ENCODE data around the gene UBE3C.
"Not testable (repeated sequence)": the region's sequence is repeated elsewhere in the genome, so short reads cannot be mapped to it uniquely, and the experiment has no call there.

UBE3C gene

DNA sequence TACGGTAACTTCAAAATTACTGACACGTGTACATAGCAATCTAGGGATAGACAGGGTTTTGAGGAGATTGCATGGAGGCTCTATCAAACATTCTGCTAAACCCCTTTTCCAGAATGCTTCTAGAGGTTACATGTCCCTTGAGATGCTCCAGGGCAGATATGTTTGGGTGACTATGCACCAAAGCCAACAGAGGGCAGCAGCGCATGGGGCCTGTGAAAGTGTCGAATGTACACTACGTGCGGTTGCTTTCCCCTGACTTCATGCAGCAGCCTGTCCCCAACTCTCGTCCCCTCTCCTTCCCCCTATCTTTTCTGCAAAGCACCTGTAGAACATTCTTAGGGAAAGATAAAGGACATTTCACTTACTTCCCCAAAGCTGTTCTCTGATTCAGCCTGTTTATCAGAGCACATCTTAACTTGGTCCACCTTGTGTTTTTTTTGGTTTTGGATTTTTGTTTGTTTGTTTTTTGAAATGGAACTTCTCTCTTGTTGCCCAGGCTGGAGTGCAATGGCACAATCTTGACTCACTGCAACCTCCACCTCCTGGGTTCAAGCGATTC is 90.2 kb downstream of the UBE3C start:
- no peak overlapping the region for H3K4me3 ChIP-seq (ENCODE audit: low read length)
- no peaks in the 10 kb centered on the region for H3K27me3 ChIP-seq (ENCODE audit: control insufficient read depth, insufficient read depth, low read length)
- peaks cover 16% of the 10 kb centered on the region for H3K36me3 ChIP-seq (ENCODE audit: control insufficient read depth, insufficient read depth, low read length)
- no peaks in the 10 kb centered on the region for H3K4me1 ChIP-seq (ENCODE audit: control insufficient read depth, insufficient read depth, low read length)
- H3K9ac ChIP-seq (ENCODE audit: low read length), result no peak overlapping the region
- H3K27ac ChIP-seq (ENCODE audit: low read depth, low read length), result no peak overlapping the region

DNA sequence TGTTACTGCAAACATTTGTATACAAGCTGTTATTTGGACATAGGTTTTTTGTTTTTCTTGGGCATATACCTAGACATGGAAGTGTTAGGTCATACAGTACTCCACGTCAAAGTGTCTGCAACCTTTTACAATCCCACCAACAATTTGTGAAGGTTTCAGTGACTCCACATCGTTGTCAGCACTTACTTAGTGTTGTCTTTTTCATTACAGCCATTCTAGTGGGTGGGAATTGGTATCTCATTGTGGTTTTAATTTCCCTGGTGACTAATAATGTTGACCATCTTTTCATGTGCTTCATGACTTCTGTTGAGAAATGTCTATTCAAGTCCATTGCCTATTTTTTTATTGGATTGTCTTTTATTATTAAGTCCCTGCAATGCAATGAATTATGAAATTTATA is 95.0 kb downstream of the UBE3C start:
- H3K27ac ChIP-seq (ENCODE audit: low read depth, low read length), result no peak overlapping the region
- H3K4me3 ChIP-seq (ENCODE audit: low read length), result no peak overlapping the region
- no peaks in the 10 kb centered on the region for H3K27me3 ChIP-seq (ENCODE audit: control insufficient read depth, insufficient read depth, low read length)
- H3K36me3 ChIP-seq (ENCODE audit: control insufficient read depth, insufficient read depth, low read length), result peaks cover 22% of the 10 kb centered on the region
- no peak overlapping the region for H3K9ac ChIP-seq (ENCODE audit: low read length)
- no peaks in the 10 kb centered on the region for H3K4me1 ChIP-seq (ENCODE audit: control insufficient read depth, insufficient read depth, low read length)

DNA sequence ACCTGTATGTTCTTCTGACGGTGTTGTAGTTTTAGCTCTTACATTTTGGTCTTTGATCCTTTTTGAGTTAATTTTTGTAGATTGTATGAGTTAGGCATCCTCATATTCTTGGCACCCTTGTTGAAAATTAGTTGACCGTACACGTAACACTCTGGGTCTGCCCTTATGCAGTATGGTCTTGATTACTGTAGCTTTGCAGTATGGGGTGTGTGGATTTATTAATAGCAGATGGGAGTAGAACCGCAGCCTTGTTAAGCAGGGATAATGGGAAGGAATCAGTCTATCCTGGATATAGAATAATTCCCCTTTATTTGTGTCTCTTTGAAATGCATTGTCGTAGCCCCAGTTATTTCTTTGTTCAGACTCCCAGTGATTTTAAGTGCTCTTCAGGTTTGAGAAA is 95.5 kb downstream of the UBE3C start:
- no peak overlapping the region for H3K4me3 ChIP-seq (ENCODE audit: low read length)
- H3K27me3 ChIP-seq (ENCODE audit: control insufficient read depth, insufficient read depth, low read length), result no peaks in the 10 kb centered on the region
- H3K9ac ChIP-seq (ENCODE audit: low read length), result no peak overlapping the region
- peaks cover 22% of the 10 kb centered on the region for H3K36me3 ChIP-seq (ENCODE audit: control insufficient read depth, insufficient read depth, low read length)
- no peak overlapping the region for H3K27ac ChIP-seq (ENCODE audit: low read depth, low read length)
- H3K4me1 ChIP-seq (ENCODE audit: control insufficient read depth, insufficient read depth, low read length), result no peaks in the 10 kb centered on the region

DNA sequence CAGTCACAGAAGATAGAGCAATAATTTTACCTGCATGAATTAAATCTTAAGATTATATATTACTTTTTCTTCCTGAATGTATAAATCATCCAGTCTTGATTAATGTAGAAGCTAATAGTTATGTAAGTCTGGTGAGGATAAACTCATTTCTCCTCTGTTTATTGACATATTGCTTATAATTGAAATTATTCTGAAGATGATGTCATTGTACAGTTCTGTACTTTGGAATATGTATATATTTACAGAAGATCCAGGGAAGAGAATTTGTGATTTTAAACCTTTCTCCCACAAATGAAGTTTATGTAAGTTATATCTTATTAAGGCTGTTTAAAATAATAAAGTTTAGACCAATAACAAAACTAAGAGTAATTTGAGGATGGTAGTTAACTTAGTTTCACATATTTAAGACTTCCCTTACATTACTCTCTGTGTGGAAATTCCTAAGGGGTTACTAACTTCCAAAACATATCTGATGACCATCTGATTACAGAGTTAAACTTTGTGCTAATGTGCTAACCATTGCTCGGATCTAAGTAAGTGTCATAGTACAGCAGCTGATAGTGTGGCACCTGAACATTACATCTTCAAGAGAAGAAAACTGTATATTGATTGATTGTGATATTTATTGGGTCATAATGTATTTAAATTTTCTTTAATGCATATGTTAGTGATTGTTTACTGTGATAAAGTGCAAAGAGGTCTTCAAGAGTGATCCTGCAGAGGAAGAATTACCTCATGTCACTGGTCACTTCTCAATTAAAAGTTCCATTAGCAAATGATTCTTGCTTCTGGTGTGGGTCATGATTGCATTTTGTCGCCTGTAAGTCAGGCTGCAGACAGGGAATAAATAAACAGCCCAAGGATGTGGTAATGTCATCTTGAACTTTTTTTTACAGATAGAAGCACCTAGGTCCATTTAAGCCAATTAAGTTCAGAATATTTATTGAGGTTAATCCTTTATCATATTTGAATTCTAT is 96.9 kb downstream of the UBE3C start:
- H3K9ac ChIP-seq (ENCODE audit: low read length), result no peak overlapping the region
- H3K36me3 ChIP-seq (ENCODE audit: control insufficient read depth, insufficient read depth, low read length), result peaks cover 22% of the 10 kb centered on the region
- no peak overlapping the region for H3K4me3 ChIP-seq (ENCODE audit: low read length)
- H3K27ac ChIP-seq (ENCODE audit: low read depth, low read length), result no peak overlapping the region
- H3K4me1 ChIP-seq (ENCODE audit: control insufficient read depth, insufficient read depth, low read length), result no peaks in the 10 kb centered on the region
- H3K27me3 ChIP-seq (ENCODE audit: control insufficient read depth, insufficient read depth, low read length), result no peaks in the 10 kb centered on the region

DNA sequence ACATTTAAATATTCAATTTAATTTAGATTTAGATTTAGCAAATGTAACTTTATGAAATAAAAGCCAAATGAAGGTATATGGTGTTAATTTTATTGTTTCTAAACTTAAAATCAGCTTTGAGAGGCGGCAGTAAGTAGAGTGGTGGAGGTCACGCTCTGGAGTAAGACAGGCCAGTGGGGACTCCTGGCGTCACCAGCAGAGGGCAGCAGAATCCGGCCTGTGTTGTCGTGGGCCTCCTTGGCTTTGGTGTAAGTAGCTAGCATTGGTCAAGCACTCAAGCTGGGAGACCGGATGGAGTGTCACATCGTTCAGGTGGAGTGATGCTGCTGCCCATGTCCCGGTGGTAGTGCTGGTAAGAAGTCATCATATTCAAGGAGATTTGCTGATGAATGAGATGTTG is 99.4 kb downstream of the UBE3C start:
- no peaks in the 10 kb centered on the region for H3K4me1 ChIP-seq (ENCODE audit: control insufficient read depth, insufficient read depth, low read length)
- no peak overlapping the region for H3K4me3 ChIP-seq (ENCODE audit: low read length)
- H3K27me3 ChIP-seq (ENCODE audit: control insufficient read depth, insufficient read depth, low read length), result no peaks in the 10 kb centered on the region
- no peak overlapping the region for H3K27ac ChIP-seq (ENCODE audit: low read depth, low read length)
- H3K9ac ChIP-seq (ENCODE audit: low read length), result no peak overlapping the region
- H3K36me3 ChIP-seq (ENCODE audit: control insufficient read depth, insufficient read depth, low read length), result peaks cover 15% of the 10 kb centered on the region

DNA sequence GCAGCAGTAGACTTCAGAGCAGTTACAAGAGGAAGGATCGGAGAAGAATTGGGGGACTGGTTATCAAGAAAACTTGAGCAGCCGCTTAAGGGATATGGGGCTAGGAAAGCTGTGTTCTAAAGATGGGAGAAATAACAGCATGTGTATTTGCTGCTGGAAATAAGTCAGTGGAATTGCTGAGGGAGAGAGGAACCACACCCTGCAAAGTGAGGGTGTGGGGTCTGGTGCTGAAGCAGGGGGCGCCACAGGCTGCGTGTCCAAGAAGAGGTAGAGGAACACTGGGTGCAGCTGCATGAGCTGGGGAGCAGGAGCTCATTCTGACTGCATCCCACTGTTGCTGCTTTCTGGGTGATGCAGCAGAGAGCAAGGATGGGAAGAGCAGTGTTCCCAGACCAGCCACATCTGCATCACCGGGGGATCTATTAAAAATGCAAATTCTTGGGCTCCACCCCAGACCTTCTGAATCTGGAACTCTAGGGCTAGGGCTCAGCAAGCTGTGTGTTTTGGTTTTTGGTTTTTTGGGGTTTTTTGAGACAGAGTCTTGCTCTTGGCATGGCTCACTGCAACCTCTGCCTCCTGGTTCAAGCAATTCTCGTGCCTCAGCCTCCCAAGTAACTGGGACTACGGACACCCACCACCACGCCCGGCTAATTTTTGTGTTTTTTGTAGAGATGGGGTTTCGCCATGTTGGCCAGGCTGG is 101.0 kb downstream of the UBE3C start:
- H3K4me1 ChIP-seq (ENCODE audit: control insufficient read depth, insufficient read depth, low read length), result no peaks in the 10 kb centered on the region
- no peak overlapping the region for H3K27ac ChIP-seq (ENCODE audit: low read depth, low read length)
- no peak overlapping the region for H3K4me3 ChIP-seq (ENCODE audit: low read length)
- H3K36me3 ChIP-seq (ENCODE audit: control insufficient read depth, insufficient read depth, low read length), result peaks cover 4% of the 10 kb centered on the region
- no peaks in the 10 kb centered on the region for H3K27me3 ChIP-seq (ENCODE audit: control insufficient read depth, insufficient read depth, low read length)
- no peak overlapping the region for H3K9ac ChIP-seq (ENCODE audit: low read length)

DNA sequence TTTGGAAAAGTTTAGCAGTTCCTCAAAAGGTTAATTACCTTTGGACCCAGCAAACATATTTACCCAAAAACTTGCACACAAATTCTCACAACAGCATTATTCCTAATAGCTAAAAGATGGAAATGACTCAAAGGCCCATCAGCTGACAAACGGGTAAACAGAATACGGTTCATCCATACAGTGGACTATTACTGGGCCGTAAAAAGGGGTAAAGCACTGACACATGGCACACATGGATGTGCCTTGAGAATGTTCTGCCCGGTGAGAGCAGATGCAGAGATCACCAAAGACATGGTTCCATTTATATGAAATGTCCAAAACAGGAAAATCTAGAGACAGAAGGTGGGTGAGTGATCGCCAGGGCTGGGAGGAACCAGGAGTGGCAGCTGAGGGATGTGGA is 102.9 kb downstream of the UBE3C start:
- Histone ChIP-seq H3K9ac (ENCODE audit: low read length) (no peak overlapping the region), H3K27me3 (ENCODE audit: control insufficient read depth, insufficient read depth, low read length) (no peaks in the 10 kb centered on the region), H3K36me3 (ENCODE audit: control insufficient read depth, insufficient read depth, low read length) (peaks cover 4% of the 10 kb centered on the region), H3K4me3 (ENCODE audit: low read length) (no peak overlapping the region), H3K4me1 (ENCODE audit: control insufficient read depth, insufficient read depth, low read length) (no peaks in the 10 kb centered on the region), H3K27ac (ENCODE audit: low read depth, low read length) (no peak overlapping the region)

DNA sequence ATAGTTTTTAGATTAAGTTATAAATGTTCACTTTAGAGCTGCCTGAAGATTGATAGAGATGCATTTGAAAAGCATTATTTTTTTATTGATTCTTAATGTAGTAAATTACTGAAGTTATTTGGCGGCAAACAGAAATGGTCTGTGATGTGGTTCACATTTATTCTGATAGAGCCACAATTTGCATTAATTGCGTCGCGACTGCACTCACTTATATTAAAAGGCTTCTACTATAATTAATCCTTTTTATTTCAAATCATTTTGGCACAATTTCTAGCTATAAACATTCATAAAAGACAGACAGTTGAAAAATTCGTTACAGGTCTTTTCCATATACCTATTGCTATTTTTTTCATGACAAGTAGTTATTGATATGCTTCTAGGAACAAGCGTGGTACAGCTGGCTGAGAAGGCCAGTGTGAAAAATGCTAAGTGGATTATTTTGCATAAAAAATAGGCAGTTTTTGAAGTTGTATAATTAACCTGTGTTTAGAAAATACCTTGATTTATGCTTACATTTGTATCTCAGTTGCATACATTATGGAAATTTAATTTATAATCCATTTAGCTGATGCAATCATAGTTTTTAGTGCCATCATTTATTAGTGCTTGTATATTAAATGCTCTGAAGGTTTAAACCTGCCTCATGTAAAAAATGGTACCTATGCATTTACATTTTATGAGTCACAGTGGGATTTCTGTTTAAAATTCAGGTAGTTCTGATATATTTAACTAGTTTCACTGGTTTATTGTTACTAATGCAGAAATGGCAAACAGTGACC is 106.0 kb downstream of the UBE3C start:
- Histone ChIP-seq H3K27ac (ENCODE audit: low read depth, low read length) (no peak overlapping the region), H3K27me3 (ENCODE audit: control insufficient read depth, insufficient read depth, low read length) (no peaks in the 10 kb centered on the region), H3K9ac (ENCODE audit: low read length) (no peak overlapping the region), H3K4me1 (ENCODE audit: control insufficient read depth, insufficient read depth, low read length) (no peaks in the 10 kb centered on the region), H3K4me3 (ENCODE audit: low read length) (no peak overlapping the region), H3K36me3 (ENCODE audit: control insufficient read depth, insufficient read depth, low read length) (peaks cover 6% of the 10 kb centered on the region)

DNA sequence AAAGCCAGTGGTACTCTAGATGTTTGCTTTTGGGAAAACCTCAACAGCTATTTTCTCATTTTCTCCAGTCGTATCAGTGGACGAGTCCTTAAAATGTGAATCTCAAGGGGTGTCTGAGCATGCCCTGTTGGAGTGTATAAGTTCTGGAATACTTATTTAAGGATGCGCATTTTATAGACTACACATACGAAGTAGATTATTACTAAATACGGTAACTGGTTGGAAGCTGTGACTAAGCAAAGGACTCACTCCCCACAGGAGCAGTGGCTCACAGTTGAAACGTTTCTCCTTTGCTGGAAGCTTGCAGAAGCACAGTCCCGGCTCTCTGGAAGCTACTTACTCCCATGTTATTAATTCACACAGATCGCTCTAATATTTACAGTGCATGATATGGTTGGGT is 107.3 kb downstream of the UBE3C start:
- Histone ChIP-seq H3K4me3 (ENCODE audit: low read length) (no peak overlapping the region), H3K9ac (ENCODE audit: low read length) (no peak overlapping the region), H3K27ac (ENCODE audit: low read depth, low read length) (no peak overlapping the region), H3K27me3 (ENCODE audit: control insufficient read depth, insufficient read depth, low read length) (no peaks in the 10 kb centered on the region), H3K36me3 (ENCODE audit: control insufficient read depth, insufficient read depth, low read length) (peaks cover 6% of the 10 kb centered on the region), H3K4me1 (ENCODE audit: control insufficient read depth, insufficient read depth, low read length) (no peaks in the 10 kb centered on the region)

DNA sequence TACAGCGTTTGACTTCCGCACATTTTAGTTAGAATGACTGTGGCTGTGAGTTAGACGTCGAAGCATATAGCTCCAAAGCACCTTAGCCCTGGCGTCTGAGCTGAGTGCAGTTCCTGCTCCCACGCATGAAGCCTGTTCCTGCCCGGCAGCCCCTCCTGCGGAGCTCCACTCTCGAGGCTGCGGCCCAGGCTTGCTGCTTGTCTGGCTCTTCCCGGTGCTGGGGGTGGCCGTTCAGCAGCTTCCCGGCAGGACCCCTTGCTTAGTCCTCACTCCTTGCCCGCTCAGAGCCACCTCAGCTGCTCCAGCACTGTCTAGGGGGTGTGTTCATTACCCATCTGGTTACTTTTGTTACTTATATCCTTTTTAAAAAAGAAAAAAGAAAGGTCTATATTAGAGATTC is 109.9 kb downstream of the UBE3C start:
- H3K4me1 ChIP-seq (ENCODE audit: control insufficient read depth, insufficient read depth, low read length), result no peaks in the 10 kb centered on the region
- no peak overlapping the region for H3K4me3 ChIP-seq (ENCODE audit: low read length)
- H3K27ac ChIP-seq (ENCODE audit: low read depth, low read length), result no peak overlapping the region
- H3K27me3 ChIP-seq (ENCODE audit: control insufficient read depth, insufficient read depth, low read length), result no peaks in the 10 kb centered on the region
- H3K9ac ChIP-seq (ENCODE audit: low read length), result no peak overlapping the region
- peaks cover 6% of the 10 kb centered on the region for H3K36me3 ChIP-seq (ENCODE audit: control insufficient read depth, insufficient read depth, low read length)

DNA sequence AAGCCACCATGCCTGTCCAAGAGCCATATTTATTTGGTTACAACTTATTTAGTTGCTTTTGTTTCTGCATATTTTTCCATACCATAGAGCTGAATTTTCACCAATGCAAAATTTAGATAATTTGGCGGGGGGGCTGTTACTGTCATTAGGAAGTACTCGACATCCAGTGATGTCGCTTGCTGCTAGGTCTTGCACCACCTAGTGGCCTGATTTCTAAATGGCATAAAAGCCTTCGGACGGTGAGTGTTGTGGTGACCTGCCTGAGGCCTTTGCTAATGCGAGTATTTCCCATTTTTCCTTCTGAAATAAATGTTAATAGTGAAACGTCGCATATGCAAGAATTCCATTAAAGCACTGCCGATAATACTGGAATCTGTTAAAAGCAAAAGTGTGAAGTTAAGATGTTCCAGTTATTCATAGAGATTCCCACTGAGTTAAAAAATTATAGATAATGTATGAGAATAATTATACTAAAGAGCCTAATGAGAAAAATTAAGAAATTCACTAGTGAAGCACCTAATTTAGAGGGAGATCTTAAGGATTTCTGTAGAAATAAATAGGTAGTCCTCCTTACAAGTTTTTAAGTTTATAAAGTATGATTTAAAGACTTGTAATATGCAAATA is 112.0 kb downstream of the UBE3C start:
- Histone ChIP-seq H3K4me1 (ENCODE audit: control insufficient read depth, insufficient read depth, low read length) (no peaks in the 10 kb centered on the region), H3K9ac (ENCODE audit: low read length) (no peak overlapping the region), H3K4me3 (ENCODE audit: low read length) (no peak overlapping the region), H3K36me3 (ENCODE audit: control insufficient read depth, insufficient read depth, low read length) (peaks cover 6% of the 10 kb centered on the region), H3K27me3 (ENCODE audit: control insufficient read depth, insufficient read depth, low read length) (no peaks in the 10 kb centered on the region), H3K27ac (ENCODE audit: low read depth, low read length) (no peak overlapping the region)

DNA sequence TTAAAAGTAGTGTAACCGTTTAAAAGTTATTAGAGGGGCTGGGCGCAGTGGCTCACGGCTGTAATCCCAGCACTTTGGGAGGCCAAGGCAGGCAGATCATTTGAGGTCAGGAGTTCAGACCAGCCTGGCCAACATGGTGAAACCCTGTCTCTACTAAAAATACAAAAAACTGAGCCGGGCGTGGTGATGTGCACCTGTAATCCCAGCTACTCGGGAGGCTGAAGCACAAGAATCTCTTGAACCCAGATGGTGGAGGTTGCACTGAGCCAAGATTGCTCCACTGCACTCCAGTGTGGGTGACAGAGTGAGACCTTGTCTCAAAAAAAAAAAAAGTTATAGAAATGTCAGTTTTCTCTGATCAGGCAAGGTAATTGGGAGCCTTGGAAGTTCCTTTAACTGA is 113.1 kb downstream of the UBE3C start:
- H3K4me1 ChIP-seq (ENCODE audit: control insufficient read depth, insufficient read depth, low read length); H3K9ac ChIP-seq (ENCODE audit: low read length); H3K36me3 ChIP-seq (ENCODE audit: control insufficient read depth, insufficient read depth, low read length); H3K27ac ChIP-seq (ENCODE audit: low read depth, low read length); H3K27me3 ChIP-seq (ENCODE audit: control insufficient read depth, insufficient read depth, low read length); H3K4me3 ChIP-seq (ENCODE audit: low read length): not testable (repeated sequence)
